Fibroblast of gingiva (primary cell): Measurements from ENCODE around the gene SPDYE18.
"Not testable (repeated sequence)": the region's sequence is repeated elsewhere in the genome, so short reads cannot be mapped to it uniquely, and the experiment has no call there.

Source experiments
- DNase-seq: peaks from one replicate; pipeline ENCODE4 v3.0.0-alpha.2; 2011; ENCODE audit warnings: low read depth

The SPDYE18 gene

DNA sequence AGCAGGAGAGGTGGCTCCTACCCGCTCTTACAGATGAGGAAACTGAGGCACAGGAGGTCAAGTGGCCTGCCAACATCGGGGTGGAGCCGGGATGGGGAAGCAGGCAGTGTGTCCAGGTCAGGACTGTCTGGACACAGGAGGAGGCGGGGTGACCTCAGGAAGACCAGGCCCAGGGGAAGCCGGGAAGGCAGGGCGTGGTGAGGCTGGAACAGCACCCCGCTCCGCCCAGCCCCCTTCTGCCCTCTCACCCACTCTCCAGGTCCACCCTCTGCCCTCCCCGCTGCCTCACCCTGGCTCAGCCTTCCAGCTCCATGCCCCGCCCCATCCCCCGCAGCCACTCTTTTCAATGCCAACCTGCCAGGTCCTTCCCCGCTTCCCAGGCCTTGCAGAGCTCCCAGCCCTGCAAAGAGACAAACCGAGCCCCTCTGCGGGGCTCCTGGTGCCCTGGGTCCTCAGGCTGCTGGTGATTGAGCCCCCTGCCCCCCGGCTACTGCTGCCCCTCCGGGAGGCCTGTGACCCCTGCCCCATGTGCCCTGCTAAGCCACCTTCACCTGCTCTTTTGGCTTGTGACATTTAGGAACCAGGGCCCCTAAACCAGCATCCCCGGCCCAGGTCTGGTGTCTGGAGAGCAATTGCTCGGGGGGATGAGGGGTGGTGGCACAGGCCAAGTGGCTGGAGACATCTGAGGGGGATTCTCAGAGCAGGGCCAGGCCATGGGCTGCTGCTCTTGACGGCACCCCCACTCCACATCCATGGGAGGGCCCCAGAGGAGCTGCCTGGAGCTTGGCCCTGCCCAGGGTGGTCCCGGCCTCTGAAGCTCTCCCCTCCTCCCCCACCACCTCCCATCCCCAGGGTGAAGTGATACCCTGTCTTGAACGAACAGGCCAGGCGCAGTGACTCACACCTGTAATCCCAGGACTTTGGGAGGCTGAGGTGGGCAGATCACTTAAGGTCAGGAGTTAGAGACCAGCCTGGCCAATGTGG lies 55.9 kb downstream of the SPDYE18 start:
- not testable (repeated sequence) for DNase-seq

DNA sequence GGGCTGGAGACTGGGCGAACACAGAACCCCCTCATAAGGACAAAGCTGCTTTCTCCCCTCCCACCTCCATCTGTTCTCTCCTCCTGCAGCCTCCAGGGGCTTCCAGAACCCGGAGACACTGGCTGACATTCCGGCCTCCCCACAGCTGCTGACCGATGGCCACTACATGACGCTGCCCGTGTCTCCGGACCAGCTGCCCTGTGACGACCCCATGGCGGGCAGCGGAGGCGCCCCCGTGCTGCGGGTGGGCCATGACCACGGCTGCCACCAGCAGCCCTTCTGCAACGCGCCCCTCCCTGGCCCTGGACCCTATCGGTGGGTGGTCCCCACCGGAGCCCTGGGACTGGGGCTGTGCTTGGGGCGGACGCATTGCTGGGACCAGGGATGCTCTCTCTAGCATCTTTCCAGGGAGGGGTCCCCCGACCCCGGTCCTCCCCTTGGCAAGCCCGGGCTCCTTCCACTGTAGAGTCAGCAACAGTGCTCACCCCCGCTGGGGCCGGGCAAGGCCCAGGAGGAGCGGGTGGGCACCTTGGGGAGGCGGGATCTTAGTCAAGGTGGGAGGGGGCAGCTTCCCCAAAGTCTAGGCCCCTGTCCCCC lies 56.8 kb downstream of the SPDYE18 start:
- DNase-seq: not testable (repeated sequence)

DNA sequence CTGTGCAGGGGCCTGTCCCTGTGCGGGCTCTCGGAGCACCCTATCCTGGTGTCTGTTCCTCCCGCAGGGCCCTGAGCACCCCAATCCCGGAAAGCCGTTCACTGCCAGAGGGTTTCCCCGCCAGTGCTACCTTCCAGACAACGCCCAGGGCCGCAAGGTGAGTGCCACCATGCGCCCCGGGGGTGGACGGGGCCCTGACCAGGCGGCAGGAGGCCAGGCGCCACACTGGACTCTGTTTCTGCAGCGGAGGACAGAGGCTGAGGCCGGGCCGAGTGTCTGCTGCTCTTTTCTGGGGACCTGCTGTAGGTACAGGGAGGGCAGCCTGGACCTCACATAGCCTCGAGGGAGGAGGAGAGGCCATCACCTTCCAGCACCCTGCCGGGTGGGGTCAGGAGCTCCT lies 58.2 kb downstream of the SPDYE18 start:
- DNase-seq: not testable (repeated sequence)

DNA sequence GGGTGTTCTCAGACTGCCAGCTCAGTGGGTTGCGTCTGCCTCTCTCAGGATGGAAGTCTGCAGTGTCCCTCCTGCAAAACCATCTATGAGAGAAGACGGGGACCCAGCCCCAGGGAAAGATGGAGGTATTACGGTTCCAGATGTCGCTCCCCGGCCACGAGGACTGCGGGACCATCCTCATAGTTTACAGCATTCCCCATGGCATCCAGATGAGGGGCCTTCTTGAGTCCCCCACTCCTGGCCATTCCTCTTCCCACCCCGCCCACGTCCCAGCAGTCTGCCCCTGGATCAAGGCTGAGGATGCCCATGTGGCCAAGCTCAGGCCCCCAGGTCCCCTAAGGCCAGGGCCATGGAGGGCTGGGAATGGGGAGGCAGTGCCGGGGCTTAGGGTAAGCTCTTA lies 59.1 kb downstream of the SPDYE18 start:
- DNase-seq: not testable (repeated sequence)

DNA sequence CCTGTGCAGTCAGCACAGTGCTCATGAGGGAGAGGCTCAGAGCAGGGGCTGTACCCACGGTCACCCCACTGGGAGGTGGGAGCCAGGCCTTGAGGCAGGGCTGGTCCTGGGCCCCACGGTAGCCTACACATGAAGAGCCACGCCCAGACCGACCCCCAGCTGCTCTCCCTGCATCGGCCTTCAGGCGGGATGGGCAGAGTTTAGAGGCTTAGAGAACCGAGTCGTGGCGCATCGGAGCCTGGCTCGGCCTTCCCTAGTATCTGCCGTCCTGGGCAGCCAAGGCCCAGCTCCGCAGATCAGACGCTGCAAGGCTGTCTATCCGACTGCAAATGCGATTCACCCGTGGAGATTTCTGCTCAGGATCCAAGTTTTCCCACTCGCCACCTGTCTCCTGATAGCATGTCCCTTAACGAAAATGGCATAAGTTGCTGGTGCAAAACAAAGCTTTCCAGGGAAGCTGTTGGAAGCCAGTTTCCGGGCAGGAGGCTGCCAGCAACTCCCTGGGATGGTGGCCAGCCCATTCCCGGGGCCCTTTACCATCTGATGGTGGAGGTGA lies 59.6 kb downstream of the SPDYE18 start:
- not testable (repeated sequence) for DNase-seq

GRCh38 chr7:77002104-77002503 lies 60.3 kb downstream of the SPDYE18 start:
- not testable (repeated sequence) for DNase-seq
